HG03565 (cell line): ENCODE measurements around the gene ZNF362.

ENCODE experiments used
- ATAC-seq: cut with Tn5 transposase; IDR thresholded peaks from one replicate; pipeline ENCODE4 v1.9.1; 2021; ENCODE audit warnings: mild to moderate bottlenecking, moderate library complexity; ENCODE audit not compliant: unreplicated experiment

Gene ZNF362

GRCh38 chr1:33323663-33324477 is 67.6 kb downstream of the ZNF362 start:
- ATAC-seq, result no peak

GRCh38 chr1:33324677-33325575 is 68.6 kb downstream of the ZNF362 start:
- ATAC-seq, result no peak

- ATAC-seq, result no peak
Measured at GRCh38 chr1:33326785-33327184, 70.5 kb downstream of the ZNF362 start.

- ATAC-seq, result no peak
Measured at GRCh38 chr1:33327587-33328325, 71.5 kb downstream of the ZNF362 start.

- no peak for ATAC-seq
Measured at GRCh38 chr1:33328817-33329216, 72.5 kb downstream of the ZNF362 start.

GRCh38 chr1:33329600-33330305 is 73.5 kb downstream of the ZNF362 start:
- ATAC-seq, result no peak

GRCh38 chr1:33330361-33330890 is 74.1 kb downstream of the ZNF362 start:
- no peak for ATAC-seq

GRCh38 chr1:33330906-33331305 is 74.6 kb downstream of the ZNF362 start:
- ATAC-seq, result no peak

GRCh38 chr1:33331444-33332356 is 75.4 kb downstream of the ZNF362 start:
- ATAC-seq, result no peak

- no peak for ATAC-seq
Measured at GRCh38 chr1:33332357-33332789, 76.1 kb downstream of the ZNF362 start.

GRCh38 chr1:33332881-33333280 is 76.6 kb downstream of the ZNF362 start:
- ATAC-seq, result no peak

GRCh38 chr1:33334081-33334552 is 77.8 kb downstream of the ZNF362 start:
- ATAC-seq, result no peak

- no peak for ATAC-seq
Measured at GRCh38 chr1:33335020-33335419, 78.7 kb downstream of the ZNF362 start.

- ATAC-seq, result no peak
Measured at GRCh38 chr1:33336580-33336979, 80.3 kb downstream of the ZNF362 start.

- no peak for ATAC-seq
Measured at GRCh38 chr1:33337441-33337840, 81.1 kb downstream of the ZNF362 start.

GRCh38 chr1:33338048-33338439 is 81.8 kb downstream of the ZNF362 start:
- ATAC-seq, result no peak

- no peak for ATAC-seq
Measured at GRCh38 chr1:33338440-33339211, 82.3 kb downstream of the ZNF362 start.

GRCh38 chr1:33339413-33339812 is 83.1 kb downstream of the ZNF362 start:
- no peak for ATAC-seq
